HG02759 (cell line): ENCODE measurements around the gene TMEM181.
"Not testable (repeated sequence)": the region's sequence is repeated elsewhere in the genome, so short reads cannot be mapped to it uniquely, and the experiment has no call there.

Experiments used
- ATAC-seq: cut with Tn5 transposase; IDR thresholded peaks from one replicate; pipeline ENCODE4 v1.9.1; 2021; ENCODE audit warnings: mild to moderate bottlenecking, moderate library complexity; ENCODE audit not compliant: unreplicated experiment

Gene TMEM181

DNA sequence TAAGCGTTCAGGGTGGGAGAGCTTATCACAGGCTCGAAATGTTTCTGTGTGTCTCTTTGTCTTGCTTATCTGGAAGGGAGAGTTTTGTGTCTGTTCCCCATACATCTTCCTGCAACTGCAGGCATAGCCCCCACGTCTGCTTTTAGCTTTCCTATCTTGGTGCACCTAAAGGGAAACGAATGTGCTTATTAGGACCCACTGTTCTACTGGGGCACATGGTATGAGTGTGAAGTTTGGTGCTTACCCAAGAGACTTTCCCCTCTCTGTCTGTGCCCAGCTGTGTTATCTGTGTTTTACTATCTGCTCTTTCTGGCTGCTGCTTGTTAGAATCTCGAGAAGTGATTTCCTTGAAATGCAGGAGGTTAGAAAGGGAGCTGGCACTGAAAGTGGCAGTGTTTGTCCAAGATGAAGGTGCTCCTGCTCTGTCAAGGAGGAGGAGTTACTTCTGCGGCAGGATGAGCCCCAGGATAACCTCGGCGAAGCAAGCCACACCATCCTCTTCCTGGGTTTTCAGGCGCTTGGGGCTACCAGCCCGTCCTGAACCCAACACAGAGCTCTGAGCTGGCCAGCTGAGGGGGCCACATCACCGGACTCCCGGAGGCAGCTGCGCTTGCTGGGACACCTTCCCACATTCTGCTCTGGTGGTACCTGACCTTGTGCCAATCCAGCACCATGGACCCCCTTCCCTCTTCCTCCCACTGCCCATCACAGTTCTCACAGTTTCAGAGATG is 61.2 kb downstream of the TMEM181 start:
- no peak for ATAC-seq

DNA sequence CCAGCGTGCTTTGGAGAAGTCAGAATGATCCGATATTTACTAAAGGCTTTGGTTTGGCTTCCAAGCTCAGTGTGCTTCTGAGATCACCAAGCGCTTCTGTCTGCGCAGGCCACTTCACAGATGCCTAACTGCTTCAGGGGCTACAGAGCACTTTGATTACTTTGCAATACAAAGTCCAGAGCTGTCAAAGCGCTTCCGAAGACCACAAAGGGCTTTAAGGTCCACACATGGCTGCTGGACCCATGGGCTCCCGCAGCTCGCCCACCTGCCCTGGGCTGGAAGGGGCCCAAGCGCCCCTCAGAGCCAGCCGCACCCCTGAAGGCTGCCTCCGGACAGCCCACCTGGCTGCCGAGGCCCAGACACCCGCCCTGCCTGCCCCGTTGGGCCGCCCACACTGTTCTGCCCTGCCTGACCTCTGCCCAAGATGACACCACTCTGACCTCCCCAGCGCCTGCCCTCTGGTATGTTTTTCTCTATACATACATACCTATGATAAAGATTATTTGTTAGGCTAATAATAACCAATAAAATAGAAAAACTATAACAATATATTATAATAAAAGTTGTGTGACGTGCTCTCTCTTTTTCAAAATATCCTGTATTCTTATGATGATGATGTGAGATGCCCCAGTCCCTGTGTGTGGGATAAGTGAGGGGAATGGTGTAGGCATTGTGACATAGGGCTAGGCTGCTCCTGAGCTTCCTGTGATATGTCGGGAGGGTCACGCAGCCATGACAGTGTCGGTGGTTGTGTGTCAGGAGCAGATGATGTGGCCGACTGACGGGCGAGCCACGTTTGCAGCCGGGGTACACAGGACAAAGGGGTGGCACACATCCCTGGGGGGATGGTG is 62.0 kb downstream of the TMEM181 start:
- no peak for ATAC-seq

DNA sequence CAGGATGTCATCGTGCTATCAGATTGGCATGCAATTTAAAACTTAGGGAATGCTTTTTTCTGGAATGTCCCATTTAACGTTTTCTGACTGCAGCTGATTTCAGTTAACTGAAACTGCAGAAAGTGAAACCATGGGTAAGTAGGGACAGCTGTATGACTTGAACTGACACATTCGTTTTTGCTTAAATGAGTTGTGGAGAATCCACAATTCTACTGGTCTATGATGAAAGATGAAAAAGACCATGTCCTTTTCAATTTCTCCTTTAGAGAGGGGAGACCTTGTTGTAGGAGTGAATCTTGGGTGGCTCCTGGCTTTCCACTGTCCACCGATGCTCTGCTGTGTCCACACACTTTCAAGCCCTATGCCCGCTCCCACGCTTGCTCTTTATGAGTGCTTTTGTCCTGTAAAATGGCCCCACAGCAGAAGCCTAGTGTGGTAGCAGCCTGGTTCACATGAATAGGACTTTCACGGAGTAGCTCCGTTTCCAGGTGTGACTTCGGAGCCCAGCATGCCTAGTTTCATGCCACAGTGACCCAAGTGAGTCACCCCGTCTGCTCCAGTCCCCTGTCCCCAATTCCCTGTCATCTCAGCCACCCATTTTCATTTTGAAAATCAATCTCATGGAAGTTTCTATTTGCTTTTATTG is 62.8 kb downstream of the TMEM181 start:
- no peak for ATAC-seq

DNA sequence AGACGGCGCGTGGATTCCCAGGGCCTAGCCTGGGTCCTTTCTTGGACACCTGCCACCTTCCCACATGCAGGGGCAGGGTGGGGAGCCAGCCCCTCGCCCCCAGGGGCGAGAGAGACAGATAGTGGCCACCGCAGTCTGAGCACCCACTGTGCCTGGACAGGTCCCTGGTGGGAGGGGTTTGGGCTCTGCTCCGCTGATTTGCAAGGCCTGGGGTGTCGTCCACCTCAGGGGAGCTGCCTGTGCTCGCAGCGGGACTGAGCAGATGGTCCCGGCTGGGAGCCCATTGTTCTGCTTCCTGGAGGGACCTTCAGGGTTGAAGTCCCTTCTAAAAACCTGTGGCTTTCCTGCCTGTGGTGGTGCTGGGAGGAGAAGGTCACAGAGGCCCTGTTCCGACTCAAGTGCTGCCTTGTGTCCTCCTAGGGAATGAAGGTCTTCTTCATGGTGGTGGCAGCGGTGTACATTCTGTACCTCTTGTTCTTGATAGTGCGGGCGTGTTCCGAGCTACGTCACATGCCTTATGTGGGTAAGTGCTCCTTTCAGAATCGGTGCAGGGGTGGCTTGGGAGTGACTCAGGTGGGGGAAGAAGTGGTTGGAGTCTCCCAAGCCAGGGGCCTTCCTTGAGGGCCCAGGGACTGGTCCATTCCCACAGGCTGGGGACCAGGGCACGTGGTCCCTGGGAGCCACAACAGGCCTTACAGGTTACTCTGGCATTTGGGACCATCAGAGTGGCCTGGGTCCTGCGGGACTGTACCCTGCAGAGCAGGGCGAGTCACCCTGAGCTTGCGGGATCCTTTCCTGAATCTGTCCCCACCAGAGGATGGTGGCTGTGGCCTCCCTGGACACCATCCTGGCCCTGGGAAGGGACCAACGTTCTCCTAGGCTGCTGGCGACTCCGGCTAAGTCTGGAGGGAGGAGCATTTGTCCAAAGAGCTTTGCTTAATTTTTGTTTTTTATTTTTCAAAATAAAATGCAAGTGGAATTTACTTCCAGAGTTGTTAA is 65.1 kb downstream of the TMEM181 start:
- no peak for ATAC-seq

DNA sequence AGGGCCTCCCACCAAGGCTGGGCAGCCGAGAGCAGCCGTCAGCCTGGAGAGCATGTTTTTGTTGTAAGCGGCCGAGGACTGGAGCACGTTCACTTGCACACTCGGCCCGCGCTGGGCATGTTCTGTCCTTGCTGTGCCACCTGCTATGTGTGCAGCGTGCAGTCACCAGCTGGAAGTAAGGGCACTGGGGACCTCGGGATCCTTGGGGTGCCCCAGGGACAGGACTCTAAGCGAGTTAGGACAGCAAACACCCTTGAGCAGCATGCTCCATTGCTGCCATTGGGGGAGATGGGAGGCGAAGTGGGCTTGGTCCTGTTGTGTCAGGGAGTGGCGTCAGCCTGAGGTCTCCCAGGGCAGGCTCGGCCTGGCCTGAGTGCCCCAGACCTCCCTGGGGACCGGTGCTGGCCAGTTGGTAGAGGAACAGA is 66.0 kb downstream of the TMEM181 start:
- ATAC-seq: no peak

DNA sequence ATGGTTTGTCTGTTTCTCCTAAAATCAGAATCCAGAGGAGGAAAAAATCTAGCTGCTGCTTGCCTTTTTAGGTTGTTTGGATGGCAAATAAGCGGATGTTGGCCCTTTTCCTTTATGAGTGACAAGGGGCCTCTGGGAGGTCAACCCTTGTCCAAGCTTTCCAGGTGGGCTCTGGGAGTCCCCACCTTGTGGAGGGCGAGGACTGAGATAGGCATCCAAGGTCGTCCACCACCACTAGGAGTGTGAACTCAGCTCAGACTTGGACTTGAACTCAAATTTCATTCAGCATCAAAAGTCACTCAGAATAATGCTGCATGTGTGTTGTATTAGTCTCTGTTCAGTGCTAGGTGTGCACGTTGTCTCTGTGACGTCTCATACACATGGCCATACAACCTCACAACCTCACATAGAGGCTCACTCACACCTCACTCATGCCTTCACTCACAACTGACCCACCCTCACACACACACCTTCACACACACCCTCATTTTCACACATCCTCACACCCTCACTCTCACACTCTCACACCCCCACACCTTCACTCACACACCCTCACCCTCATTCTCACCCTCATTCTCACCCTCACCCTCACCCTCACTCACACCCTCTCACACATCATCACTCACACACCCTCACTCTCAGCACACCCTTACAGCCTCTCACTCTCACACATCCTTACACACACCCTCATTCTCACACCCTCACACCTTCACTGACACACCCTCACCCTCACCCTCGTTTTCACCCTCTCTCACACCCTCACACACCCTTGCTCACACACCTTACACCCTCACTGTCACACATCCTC is 66.7 kb downstream of the TMEM181 start:
- ATAC-seq: no peak

DNA sequence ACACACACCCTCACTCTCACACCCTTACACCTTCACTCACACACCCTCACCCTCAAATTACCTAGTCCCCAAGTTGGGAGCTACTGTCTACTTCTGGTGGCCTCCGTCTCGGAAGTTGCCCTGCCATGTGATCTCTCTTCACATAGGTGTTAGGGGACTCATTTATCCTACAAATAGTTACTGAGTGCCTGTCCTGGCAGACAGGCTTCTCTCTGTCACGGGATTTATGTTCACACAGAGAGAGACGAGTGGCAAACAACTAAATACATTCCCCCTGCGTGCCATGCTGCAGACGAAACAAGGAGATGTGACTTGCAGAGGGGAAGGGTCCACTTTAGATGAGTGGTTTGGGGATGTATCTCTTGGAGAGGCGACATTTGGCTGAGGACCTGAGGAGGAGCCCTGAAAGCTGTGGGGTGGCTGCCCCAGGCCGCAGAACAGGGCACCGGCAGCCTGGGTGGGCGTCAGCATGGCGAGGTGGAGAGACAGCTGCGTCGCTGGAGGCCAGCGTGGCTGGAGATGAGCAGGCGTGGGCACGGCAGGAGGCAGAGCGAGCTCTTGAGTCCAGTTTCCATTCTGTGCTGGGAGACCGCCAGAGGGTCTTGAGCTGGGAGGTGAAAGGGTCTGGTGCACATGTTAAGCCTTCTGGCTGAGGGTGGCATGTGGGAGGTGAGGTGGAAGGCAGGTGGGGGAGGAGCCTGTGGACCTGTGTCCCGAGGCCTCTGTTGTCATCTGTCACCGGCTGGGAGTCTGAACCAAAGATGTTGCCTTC is 67.5 kb downstream of the TMEM181 start:
- no peak for ATAC-seq

DNA sequence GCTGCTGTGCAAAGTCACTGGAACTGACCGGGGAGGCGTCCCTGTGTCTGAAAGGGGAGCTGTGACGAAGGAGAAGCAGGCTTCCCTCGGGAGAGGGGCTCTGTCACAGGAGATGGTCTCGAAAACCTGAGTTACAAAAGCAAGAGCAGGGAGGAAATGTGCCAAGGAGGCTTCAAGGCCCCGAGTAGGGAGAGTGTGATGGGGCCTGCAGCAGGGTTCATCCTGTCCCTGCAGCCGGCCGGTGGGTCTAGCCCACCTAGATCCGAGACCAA is 68.0 kb downstream of the TMEM181 start:
- ATAC-seq: no peak

DNA sequence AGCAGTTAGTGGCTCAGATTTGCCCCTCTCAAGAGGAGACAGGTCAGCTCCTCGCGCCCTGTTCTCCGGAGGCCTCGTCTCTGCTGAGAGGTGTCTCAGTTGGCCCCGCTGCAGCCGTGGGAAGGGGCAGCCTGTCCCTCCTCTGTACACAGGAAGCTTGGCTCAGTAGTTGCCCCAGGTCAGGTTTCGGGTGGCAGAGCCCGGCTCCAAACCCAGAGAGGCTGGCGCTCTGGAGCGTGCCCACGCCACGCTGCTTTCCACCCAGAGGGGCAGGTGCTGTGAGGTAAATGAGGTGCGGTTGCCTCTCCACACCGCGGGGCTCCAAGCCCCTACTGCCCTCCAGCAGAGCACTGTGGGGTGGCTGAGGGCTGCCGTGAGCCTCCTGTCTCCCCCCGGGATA is 68.7 kb downstream of the TMEM181 start:
- ATAC-seq: no peak

DNA sequence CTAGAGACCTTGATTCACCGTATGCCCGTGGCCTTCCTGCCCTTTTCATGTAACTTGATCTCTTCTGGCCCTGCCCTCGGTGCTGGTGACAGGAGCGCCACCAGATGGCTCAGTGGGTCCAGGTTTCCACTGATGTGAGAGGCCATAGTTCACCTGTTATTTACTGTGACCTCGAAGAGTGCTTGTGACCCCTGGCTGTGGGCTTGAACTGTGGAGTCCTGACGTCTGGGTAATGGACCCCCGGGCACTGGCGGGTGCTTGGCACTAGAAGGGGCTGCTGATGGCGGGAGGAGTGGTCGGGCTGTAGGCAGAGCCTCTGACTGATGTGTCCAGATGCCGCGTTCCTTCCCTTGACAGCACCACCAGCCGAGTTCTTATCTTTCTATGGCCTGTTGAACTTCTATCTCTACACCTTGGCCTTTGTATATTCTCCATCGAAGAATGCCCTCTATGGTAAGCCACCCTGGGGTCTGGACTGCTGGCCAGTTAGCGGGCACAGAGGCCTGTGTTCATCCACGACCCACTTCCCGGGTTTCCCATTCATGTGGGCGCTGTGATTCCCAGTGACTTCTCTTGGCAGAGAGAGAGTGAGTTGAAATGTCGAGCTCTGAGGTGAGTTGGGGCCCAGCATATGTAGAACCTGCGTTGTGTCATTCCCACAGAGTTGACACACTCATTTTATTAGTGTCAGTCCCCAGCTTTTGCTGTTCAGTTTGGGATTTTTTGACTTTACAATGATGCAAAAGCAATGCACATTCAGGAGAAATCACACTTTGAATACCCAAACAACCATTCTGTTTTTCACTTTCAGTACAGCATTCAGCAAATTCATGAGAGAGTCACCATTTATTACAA is 69.7 kb downstream of the TMEM181 start:
- no peak for ATAC-seq

DNA sequence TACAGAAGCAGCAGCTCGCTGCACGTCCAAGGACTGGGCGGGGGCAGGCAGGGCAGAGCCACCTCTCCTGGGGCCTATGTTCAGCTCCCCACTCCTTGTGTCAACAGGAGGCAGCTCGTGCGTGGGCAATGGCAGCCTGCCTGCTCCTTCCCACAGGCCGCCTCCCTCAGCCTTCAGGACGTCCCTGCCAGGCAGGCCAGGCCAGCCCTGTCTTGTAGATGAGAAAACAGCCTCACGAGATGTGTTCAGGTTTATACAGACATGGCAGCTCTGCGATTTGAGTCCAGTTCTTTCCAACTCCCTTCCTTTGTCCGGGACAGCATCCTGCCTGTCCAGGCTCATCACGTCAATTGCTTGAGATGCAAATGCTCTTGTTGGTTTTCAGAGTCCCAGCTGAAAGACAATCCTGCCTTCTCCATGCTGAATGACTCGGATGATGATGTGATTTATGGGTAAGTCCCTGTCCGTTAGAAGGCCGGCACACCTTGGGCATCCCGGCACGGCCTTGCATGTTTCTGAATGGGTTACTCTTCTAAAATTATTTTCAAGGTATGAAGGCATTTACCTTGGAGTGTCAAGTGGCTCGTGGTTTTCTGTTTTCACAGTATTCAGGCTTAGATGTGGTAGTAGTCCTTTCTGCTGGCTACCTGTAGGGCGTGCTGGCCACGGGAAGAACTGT is 71.2 kb downstream of the TMEM181 start:
- no peak for ATAC-seq

DNA sequence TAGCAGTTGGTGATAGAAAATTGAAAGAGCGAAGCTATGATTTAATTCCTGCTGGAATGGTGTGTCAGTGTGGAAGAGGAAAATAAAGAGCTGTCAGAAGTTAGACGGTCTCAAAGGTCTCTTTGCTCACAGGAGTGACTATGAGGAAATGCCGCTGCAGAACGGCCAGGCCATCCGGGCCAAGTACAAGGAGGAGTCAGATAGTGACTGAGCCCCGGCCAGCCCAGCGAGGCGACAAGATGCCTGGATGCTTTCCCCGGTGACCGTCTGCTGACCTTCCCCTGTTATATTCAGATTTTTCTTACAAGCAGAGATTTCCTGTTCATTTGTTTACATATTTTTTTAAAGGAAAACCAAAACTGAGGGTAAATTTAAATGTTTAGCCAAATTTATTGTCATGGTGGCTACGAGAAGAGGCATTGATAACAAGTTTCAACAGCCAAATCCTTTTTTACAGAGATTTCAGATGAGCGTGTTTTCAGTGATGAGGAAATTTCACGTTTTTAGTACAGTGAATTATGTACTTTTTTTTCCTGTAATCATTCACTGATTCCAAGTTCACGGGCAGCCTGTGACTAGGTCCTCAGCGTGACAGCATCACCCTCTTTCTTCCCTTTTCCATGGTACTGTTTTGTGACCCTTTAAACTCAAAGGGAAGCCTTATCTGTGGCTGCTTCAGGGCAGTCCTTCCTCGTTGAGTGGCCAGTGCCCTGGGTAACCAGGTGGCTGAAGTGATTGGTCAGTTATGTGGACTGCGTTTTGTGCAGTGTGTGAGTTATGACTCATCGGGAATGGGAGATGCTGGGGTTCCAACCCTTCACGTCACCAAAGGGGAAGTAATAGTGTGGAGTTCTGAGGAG is 72.0 kb downstream of the TMEM181 start:
- no peak for ATAC-seq

DNA sequence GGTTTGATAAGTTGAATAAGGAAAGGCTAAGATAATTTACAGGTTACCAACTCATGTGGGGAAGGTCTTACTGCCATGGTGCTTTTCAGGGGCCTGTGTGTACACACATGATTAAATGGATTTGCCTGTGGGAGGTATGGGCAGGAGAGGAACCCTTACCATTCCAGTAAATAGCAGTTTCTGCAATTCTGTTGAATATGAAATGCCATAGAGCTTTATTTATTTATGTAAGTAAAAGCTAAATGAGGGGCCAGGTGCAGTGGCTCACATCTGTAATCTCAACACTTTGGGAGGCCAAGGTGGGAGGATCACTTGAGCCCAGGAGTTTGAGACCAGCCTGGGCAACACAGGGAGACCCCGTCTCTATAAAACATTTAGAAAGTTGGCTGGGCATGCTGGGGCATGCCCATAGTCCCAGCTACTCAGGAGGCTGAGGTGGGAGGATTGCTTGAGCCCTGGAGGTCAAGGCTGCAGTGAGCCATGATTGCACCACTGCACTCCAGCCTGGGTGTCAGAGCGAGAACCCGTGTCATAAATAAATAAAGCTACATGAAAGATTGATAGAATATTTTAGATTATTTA is 72.7 kb downstream of the TMEM181 start:
- not testable (repeated sequence) for ATAC-seq

DNA sequence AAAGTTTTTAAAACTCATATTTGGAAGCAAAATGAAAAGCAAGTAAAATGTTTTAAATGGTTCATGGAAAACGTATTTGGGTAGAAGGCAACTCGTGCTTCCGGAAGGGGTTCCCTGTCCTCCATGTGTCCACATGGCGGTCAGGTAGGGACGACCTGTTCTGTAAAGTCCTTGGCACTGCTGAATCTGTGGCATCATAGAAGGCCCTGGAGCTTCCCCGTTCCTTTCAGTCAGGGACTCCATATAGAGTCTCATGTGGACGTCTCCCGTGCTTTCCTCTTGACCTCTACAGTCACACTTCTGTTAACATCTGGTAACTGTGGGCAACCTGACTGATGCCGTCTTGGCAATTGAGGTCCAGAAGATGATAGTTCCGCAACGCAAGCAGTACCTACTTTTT is 73.2 kb downstream of the TMEM181 start:
- ATAC-seq: no peak

DNA sequence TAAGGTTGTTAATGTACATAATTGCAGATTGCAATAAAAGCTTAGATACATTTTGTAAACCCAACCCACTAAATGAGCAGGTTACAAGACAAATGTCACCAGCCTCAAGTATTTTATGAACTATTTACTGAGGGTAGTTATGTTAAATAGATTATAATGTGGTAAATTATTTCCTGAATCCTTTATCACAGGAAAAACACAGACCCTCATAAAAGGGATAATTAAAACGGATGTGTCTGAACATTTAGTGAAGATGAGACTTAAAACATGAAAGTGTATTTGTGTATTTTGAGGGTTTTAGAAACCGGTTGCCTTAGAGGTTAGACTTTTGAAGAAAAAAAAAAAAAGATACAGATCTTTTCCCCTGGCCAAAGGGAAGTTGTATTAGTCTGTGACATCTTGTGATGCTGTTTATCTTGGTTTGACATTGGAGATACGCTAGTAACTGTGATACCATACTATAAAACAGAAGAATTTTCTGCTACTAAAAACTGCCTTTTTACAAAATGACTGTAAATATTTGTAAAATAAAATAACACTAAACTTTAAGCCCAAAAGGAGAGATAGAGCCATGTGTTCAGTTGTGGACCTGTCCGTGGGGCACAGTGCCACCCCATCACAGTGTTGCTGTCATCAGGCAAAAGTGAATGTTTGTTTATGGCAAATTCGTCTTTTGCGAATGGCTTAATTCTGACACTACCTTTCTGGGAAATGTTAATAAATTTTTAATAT is 75.0 kb downstream of the TMEM181 start:
- ATAC-seq: no peak
